H9 (cell line): ENCODE data around the gene APOBEC2. TPM values are rescaled to one million over a fixed set of nuclear protein-coding genes. Genes with fewer than 3 reads are reported as not detected.

Experiments used
- DNase-seq: peaks from one replicate; pipeline ENCODE4 v3.0.0-alpha.2; 2017
- H2AFZ ChIP-seq: one replicate; pipeline ENCODE4 v1.6.1; 2013; ENCODE audit warnings: mild to moderate bottlenecking, low read length, control low read depth, moderate library complexity
- H2AK5ac ChIP-seq: 2 replicates; pipeline ENCODE4 v1.6.1; 2013; ENCODE audit warnings: low read length, control low read depth, mixed read lengths; ENCODE audit not compliant: insufficient read length
- H2BK120ac ChIP-seq: one replicate; pipeline ENCODE4 v1.6.1; 2013; ENCODE audit warnings: low read depth, mild to moderate bottlenecking, low read length, control low read depth, inconsistent platforms; ENCODE audit not compliant: poor library complexity, severe bottlenecking
- H2BK12ac ChIP-seq: 2 replicates; pipeline ENCODE4 v1.6.1; 2013; ENCODE audit warnings: low read length, control low read depth, mixed read lengths, low read depth; ENCODE audit not compliant: insufficient read length
- H2BK15ac ChIP-seq: 2 replicates; pipeline ENCODE4 v1.6.1; 2013; ENCODE audit warnings: low read depth, low read length, control low read depth
- H2BK20ac ChIP-seq: one replicate; pipeline ENCODE4 v1.6.1; 2013; ENCODE audit warnings: low read depth, mild to moderate bottlenecking, low read length, control low read depth, inconsistent platforms; ENCODE audit not compliant: poor library complexity, severe bottlenecking
- H2BK5ac ChIP-seq: 2 replicates; pipeline ENCODE4 v1.6.1; 2013; ENCODE audit warnings: low read length, control low read depth, mixed read lengths; ENCODE audit not compliant: insufficient read length
- H3K14ac ChIP-seq: 2 replicates; pipeline ENCODE4 v1.6.1; 2013; ENCODE audit warnings: low read length, control low read depth; ENCODE audit not compliant: insufficient read depth
- H3K18ac ChIP-seq: 2 replicates; pipeline ENCODE4 v1.6.1; 2013; ENCODE audit warnings: low read depth, mild to moderate bottlenecking, mixed read lengths, low read length, control low read depth; ENCODE audit not compliant: insufficient read length
- H3K23ac ChIP-seq: 2 replicates; pipeline ENCODE4 v1.6.1; 2013; ENCODE audit warnings: low read length, control low read depth, mixed read lengths, low read depth; ENCODE audit not compliant: insufficient read length
- H3K23me2 ChIP-seq: 2 replicates; pipeline ENCODE4 v1.6.1; 2013; ENCODE audit warnings: low read depth, mild to moderate bottlenecking, mixed read lengths, low read length, control low read depth; ENCODE audit not compliant: insufficient read length, poor library complexity, severe bottlenecking
- H3K27ac ChIP-seq: 2 replicates; pipeline ENCODE4 v1.5.1; 2013; ENCODE audit warnings: low read length, control low read depth, mixed read lengths, low read depth; ENCODE audit not compliant: insufficient read length
- H3K27me3 ChIP-seq: 2 replicates; pipeline ENCODE4 v1.6.1; 2013; ENCODE audit warnings: low read length, control low read depth, inconsistent platforms; ENCODE audit not compliant: insufficient read depth
- H3K4ac ChIP-seq: 2 replicates; pipeline ENCODE4 v1.6.1; 2013; ENCODE audit warnings: low read depth, mild to moderate bottlenecking, control low read depth, inconsistent platforms, low read length, moderate library complexity
- H3K4me1 ChIP-seq: 2 replicates; pipeline ENCODE4 v1.6.1; 2013; ENCODE audit warnings: low read length, control low read depth, inconsistent platforms; ENCODE audit not compliant: insufficient read depth
- H3K4me2 ChIP-seq: 2 replicates; pipeline ENCODE4 v1.6.1; 2013; ENCODE audit warnings: low read length, control low read depth, mixed read lengths; ENCODE audit not compliant: insufficient read length, insufficient read depth
- H3K56ac ChIP-seq: 2 replicates; pipeline ENCODE4 v1.6.1; 2013; ENCODE audit warnings: low read depth, mild to moderate bottlenecking, mixed read lengths, low read length, control low read depth; ENCODE audit not compliant: insufficient read length
- H3K79me1 ChIP-seq: 2 replicates; pipeline ENCODE4 v1.6.1; 2013; ENCODE audit warnings: low read depth, mild to moderate bottlenecking, moderate library complexity, low read length, control low read depth, inconsistent platforms; ENCODE audit not compliant: insufficient read depth, poor library complexity, severe bottlenecking
- H3K79me2 ChIP-seq: 2 replicates; pipeline ENCODE4 v1.6.1; 2013; ENCODE audit warnings: low read length, control low read depth, inconsistent platforms; ENCODE audit not compliant: insufficient read depth
- H3K9ac ChIP-seq: 2 replicates; pipeline ENCODE4 v1.6.1; 2013; ENCODE audit warnings: low read length, control low read depth, mixed read lengths; ENCODE audit not compliant: insufficient read length; ENCODE audit errors: extremely low read depth
- H3K9me3 ChIP-seq: one replicate; pipeline ENCODE4 v1.6.1; 2013; ENCODE audit warnings: low read depth, low read length, inconsistent platforms; ENCODE audit not compliant: control insufficient read depth
- H3T11ph ChIP-seq: one replicate; pipeline ENCODE4 v1.6.1; 2013; ENCODE audit warnings: mild to moderate bottlenecking, low read length, control low read depth, inconsistent platforms
- H4K20me1 ChIP-seq: one replicate; pipeline ENCODE4 v1.6.1; 2013; ENCODE audit not compliant: control insufficient read depth, insufficient read length, insufficient read depth
- H4K5ac ChIP-seq: 2 replicates; pipeline ENCODE4 v1.6.1; 2013; ENCODE audit warnings: low read depth, mild to moderate bottlenecking, mixed read lengths, low read length, control low read depth; ENCODE audit not compliant: insufficient read length
- H4K8ac ChIP-seq: replicated peaks from 2 replicates; pipeline ENCODE4 v1.6.1; 2013; ENCODE audit warnings: low read length, control low read depth, mixed read lengths, low read depth; ENCODE audit not compliant: insufficient read length
- H4K91ac ChIP-seq: 2 replicates; pipeline ENCODE4 v1.6.1; 2013; ENCODE audit warnings: low read depth, mild to moderate bottlenecking, moderate library complexity, mixed read lengths, low read length, control low read depth; ENCODE audit not compliant: insufficient read length
- H3K27ac Mint-ChIP-seq, 3 experiments: 2 replicates in 2 of 3; 3 replicates in 1 of 3; pipeline ENCODE4 v1.8.0; 2020 to 2021; ENCODE audit warnings: mixed read lengths in 3 of 3, mild to moderate bottlenecking in 1 of 3, moderate library complexity in 1 of 3
- H3K27me3 Mint-ChIP-seq: 2 replicates; pipeline ENCODE4 v1.8.0; 2021; ENCODE audit warnings: low read depth, mild to moderate bottlenecking, moderate library complexity, mixed read lengths
- H3K36me3 Mint-ChIP-seq, 3 experiments: 2 replicates in 2 of 3; 3 replicates in 1 of 3; pipeline ENCODE4 v1.8.0; 2020 to 2021; ENCODE audit warnings: low read depth in 3 of 3, mixed read lengths in 3 of 3; ENCODE audit not compliant: insufficient read depth in 1 of 3
- H3K4me1 Mint-ChIP-seq, 2 experiments: 2 replicates each; pipeline ENCODE4 v1.8.0; 2020; ENCODE audit warnings: mixed read lengths in 2 of 2
- H3K4me3 Mint-ChIP-seq, 2 experiments: 2 replicates in 1 of 2; 3 replicates in 1 of 2; pipeline ENCODE4 v1.8.0; 2020 to 2021; ENCODE audit warnings: mild to moderate bottlenecking in 2 of 2, mixed read lengths in 2 of 2, moderate library complexity in 1 of 2
- H3K9me3 Mint-ChIP-seq, 2 experiments: 2 replicates in 1 of 2; 3 replicates in 1 of 2; pipeline ENCODE4 v1.8.0; 2020; ENCODE audit warnings: mild to moderate bottlenecking in 2 of 2, mixed read lengths in 2 of 2, moderate library complexity in 1 of 2
- WGBS: extraction: QIAGEN DNeasy Blood & Tissue Kit; methylation state at CpG from one replicate; pipeline ENCODE4 v1.1.7; 2013; ENCODE audit warnings: missing lambda C conversion rate, low lambda C conversion rate, mixed read lengths; ENCODE audit not compliant: insufficient read length; ENCODE audit errors: extremely low coverage; 5-methylcytosine and 5-hydroxymethylcytosine counted together
- total RNA-seq: library from RNA; stranded (reverse); gene quantifications from 2 replicates; pipeline ENCODE4 v1.2.1, GENCODE V29; 2021
- TF ChIP-seq, protein P1 (sequence below): fragments of 200-600 bp; sonication (generic); conservative IDR thresholded peaks from 3 replicates; pipeline ENCODE4 v1.8.0; 2021; ENCODE audit warnings: antibody characterized with exemption, mild to moderate bottlenecking

The APOBEC2 gene
- total RNA-seq, 1 experiment from 2014 or later = not detected

DNA sequence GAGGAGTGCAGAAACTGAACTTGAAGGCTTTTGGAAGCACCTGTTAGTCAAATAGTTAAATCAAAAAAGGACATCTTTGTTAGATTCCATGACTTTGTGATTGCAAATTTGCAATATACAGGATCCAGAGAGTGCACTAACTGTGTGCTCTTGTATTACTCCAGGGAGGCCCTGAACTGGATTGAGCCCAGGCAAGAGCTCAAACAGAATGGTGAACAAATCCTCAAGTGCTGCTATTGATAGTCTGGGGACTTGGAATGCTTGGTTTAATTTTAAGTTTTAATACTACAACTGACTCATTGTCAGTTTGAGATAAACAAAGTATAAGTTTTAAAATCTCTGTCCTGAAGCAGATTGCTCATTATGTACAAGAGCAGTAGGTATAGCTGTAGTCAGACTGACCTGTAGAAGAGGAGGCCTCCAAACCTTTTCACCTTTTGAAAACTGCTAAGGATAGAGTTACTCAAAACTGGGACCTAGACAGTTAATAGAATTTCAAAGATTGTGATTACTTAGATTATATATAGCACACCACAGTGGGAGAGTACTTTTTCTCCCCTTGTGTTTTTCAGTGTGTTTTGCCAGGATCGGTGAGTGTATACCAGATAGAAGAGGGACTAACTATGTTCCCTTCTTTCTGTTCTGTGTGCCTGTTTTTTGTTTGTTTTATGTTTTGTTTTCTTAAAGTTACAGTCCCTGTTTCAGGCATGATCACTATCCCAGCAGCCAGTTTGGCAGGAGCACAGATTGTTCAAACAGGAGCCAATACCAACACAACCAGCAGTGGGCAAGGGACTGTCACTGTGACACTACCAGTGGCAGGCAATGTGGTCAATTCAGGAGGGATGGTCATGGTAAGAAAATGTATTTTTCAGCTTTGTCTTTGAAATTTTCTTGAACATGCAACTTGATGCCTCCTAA lies 38.1 kb downstream of the APOBEC2 start:
- Histone ChIP-seq H2BK20ac (no peak overlapping the region), H2AFZ (no peak overlapping the region), H2BK120ac (no peak overlapping the region), H3K56ac (no peak overlapping the region), H4K8ac (no peak overlapping the region), H3K4me2 (no peak overlapping the region), H3K18ac (no peak overlapping the region), H3K9ac (no peak overlapping the region), H3K27me3 (no peaks in the 10 kb centered on the region), H4K5ac (no peak overlapping the region), H2BK12ac (no peak overlapping the region), H3T11ph (no peak overlapping the region), H4K91ac (no peak overlapping the region), H3K4ac (no peak overlapping the region), H3K79me1 (peaks cover 2% of the 10 kb centered on the region), H3K23me2 (no peaks in the 10 kb centered on the region), H2AK5ac (no peak overlapping the region), H3K9me3 (no peaks in the 10 kb centered on the region), H2BK5ac (no peak overlapping the region), H2BK15ac (no peak overlapping the region), H3K14ac (no peak overlapping the region), H3K79me2 (no peaks in the 10 kb centered on the region), H3K27ac (no peak overlapping the region), H4K20me1 (no peaks in the 10 kb centered on the region), H3K4me1 (no peaks in the 10 kb centered on the region), H3K23ac (no peak overlapping the region)
- WGBS = no CpG with 5 or more reads among the region's 1 CpG
- no peak overlapping the region for H3K4me3 Mint-ChIP-seq
- TF ChIP-seq, protein P1, sequence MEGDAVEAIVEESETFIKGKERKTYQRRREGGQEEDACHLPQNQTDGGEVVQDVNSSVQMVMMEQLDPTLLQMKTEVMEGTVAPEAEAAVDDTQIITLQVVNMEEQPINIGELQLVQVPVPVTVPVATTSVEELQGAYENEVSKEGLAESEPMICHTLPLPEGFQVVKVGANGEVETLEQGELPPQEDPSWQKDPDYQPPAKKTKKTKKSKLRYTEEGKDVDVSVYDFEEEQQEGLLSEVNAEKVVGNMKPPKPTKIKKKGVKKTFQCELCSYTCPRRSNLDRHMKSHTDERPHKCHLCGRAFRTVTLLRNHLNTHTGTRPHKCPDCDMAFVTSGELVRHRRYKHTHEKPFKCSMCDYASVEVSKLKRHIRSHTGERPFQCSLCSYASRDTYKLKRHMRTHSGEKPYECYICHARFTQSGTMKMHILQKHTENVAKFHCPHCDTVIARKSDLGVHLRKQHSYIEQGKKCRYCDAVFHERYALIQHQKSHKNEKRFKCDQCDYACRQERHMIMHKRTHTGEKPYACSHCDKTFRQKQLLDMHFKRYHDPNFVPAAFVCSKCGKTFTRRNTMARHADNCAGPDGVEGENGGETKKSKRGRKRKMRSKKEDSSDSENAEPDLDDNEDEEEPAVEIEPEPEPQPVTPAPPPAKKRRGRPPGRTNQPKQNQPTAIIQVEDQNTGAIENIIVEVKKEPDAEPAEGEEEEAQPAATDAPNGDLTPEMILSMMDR = no peak
- no peaks in the 10 kb centered on the region for H3K9me3 Mint-ChIP-seq
- no peak overlapping the region for H3K27ac Mint-ChIP-seq
- peaks cover 0 to 4% of the 10 kb centered on the region in 2 experiments; a peak in 2 of 4 replicates for H3K4me1 Mint-ChIP-seq
- no peaks in the 10 kb centered on the region for H3K27me3 Mint-ChIP-seq
- H3K36me3 Mint-ChIP-seq = peaks cover 48 to 89% (median 83%) of the 10 kb centered on the region in 3 experiments; a peak in 6 of 7 replicates
- DNase-seq = no peak
